NOMO-1 treated with DMSO at 0.1 percent for 48 hours (cell line): ENCODE measurements around the gene DDX6.

Experiments
- DNase-seq: peaks from one replicate; lab custom pipeline; 2025; ENCODE audit not compliant: unreplicated experiment; lab: John Stamatoyannopoulos, UW

Gene DDX6

GRCh38 chr11:118705791-118706545, 85.0 kb downstream of the DDX6 start:
- no peak for DNase-seq

GRCh38 chr11:118705111-118705741, 85.7 kb downstream of the DDX6 start:
- peak; percentile 51 for DNase-seq

GRCh38 chr11:118703563-118704106, 87.3 kb downstream of the DDX6 start:
- DNase-seq = peak; percentile 61

GRCh38 chr11:118699506-118700220, 91.3 kb downstream of the DDX6 start:
- no peak for DNase-seq
